LNCaP clone FGC (cell line): Measurements from ENCODE around the gene ATP11A.

ENCODE experiments used
- DNase-seq: peaks from one replicate; pipeline ENCODE4 v3.0.0-alpha.2; 2011; ENCODE audit warnings: low read depth
- H3K4me3 ChIP-seq: 2 replicates; pipeline ENCODE4 v1.5.1; 2011; ENCODE audit warnings: mild to moderate bottlenecking, low read depth, low read length, control low read depth
- CTCF ChIP-seq: IDR thresholded peaks from 2 replicates; pipeline ENCODE4 v1.5.1; 2012; ENCODE audit warnings: mild to moderate bottlenecking; ENCODE audit not compliant: control insufficient read depth, insufficient read depth; ENCODE audit errors: extremely low read depth

Gene ATP11A

GRCh38 chr13:112814905-112815585 is 125.2 kb downstream of the ATP11A start:
- DNase-seq: no peak
- no peak for TF ChIP-seq CTCF
- H3K4me3 ChIP-seq: no peak overlapping the region

- no peak overlapping the region for H3K4me3 ChIP-seq
- DNase-seq: no peak
- no peak for TF ChIP-seq CTCF
These were observed 126.0 kb downstream of the ATP11A start for GRCh38 chr13:112815871-112816270.

- DNase-seq: no peak
- no peak for TF ChIP-seq CTCF
- no peak overlapping the region for H3K4me3 ChIP-seq
These were observed 128.3 kb downstream of the ATP11A start for GRCh38 chr13:112818040-112818697.

GRCh38 chr13:112818698-112819045 is 128.8 kb downstream of the ATP11A start:
- H3K4me3 ChIP-seq: no peak overlapping the region
- DNase-seq: no peak
- TF ChIP-seq CTCF: no peak

- no peak for TF ChIP-seq CTCF
- H3K4me3 ChIP-seq: no peak overlapping the region
- DNase-seq: no peak
These were observed 129.3 kb downstream of the ATP11A start for GRCh38 chr13:112819111-112819510.

- no peak for TF ChIP-seq CTCF
- no peak overlapping the region for H3K4me3 ChIP-seq
- no peak for DNase-seq
These were observed 130.0 kb downstream of the ATP11A start for GRCh38 chr13:112819816-112820215.

GRCh38 chr13:112820318-112820717 is 130.5 kb downstream of the ATP11A start:
- no peak for TF ChIP-seq CTCF
- DNase-seq: no peak
- H3K4me3 ChIP-seq: no peak overlapping the region
